GM23338 (cell line): ENCODE measurements around the gene CNTNAP2. TPM values are rescaled to one million over a fixed set of nuclear protein-coding genes. Genes with fewer than 3 reads are reported as not detected.

Source experiments
- ATAC-seq: fragments of 200-7000 bp; cut with Tn5 transposase; 3 replicates; pipeline ENCODE4 v1.9.1; 2020
- DNase-seq: peaks from one replicate; pipeline ENCODE4 v3.0.0-alpha.2; 2015; ENCODE audit warnings: low spot score
- H2AFZ ChIP-seq: fragments of 200-600 bp; sonication (generic); 2 replicates; pipeline ENCODE4 v1.8.0; 2016; ENCODE audit warnings: antibody characterized with exemption, mild to moderate bottlenecking, moderate library complexity
- H3F3A ChIP-seq: fragments of 200-600 bp; sonication (generic); replicated peaks from 2 replicates; pipeline ENCODE4 v1.8.0; 2017; ENCODE audit warnings: antibody characterized with exemption, mixed run types, low read depth
- H3K27ac ChIP-seq: fragments of 200-600 bp; sonication (generic); 2 replicates; pipeline ENCODE4 v1.6.1; 2016; ENCODE audit warnings: low read depth
- H3K27me3 ChIP-seq: fragments of 200-600 bp; sonication (generic); 2 replicates; pipeline ENCODE4 v1.8.0; 2016; ENCODE audit warnings: mild to moderate bottlenecking, mixed run types, moderate library complexity; ENCODE audit not compliant: insufficient read depth
- H3K36me3 ChIP-seq: fragments of 200-600 bp; sonication (generic); 2 replicates; pipeline ENCODE4 v1.8.0; 2016; ENCODE audit warnings: mild to moderate bottlenecking; ENCODE audit not compliant: insufficient read depth
- H3K4me1 ChIP-seq: fragments of 200-600 bp; sonication (generic); 2 replicates; pipeline ENCODE4 v1.8.0; 2016; ENCODE audit warnings: mild to moderate bottlenecking, moderate library complexity; ENCODE audit not compliant: insufficient read depth
- H3K4me2 ChIP-seq: fragments of 200-600 bp; sonication (generic); 2 replicates; pipeline ENCODE4 v1.7.1; 2017; ENCODE audit warnings: mixed run types
- H3K4me3 ChIP-seq: fragments of 200-600 bp; sonication (generic); 2 replicates; pipeline ENCODE4 v1.6.1; 2016; ENCODE audit warnings: mixed run types
- H3K79me2 ChIP-seq: fragments of 200-600 bp; sonication (generic); replicated peaks from 2 replicates; pipeline ENCODE4 v1.8.0; 2017; ENCODE audit warnings: mild to moderate bottlenecking; ENCODE audit not compliant: insufficient read depth
- H3K9me2 ChIP-seq: fragments of 200-600 bp; sonication (generic); 2 replicates; pipeline ENCODE4 v1.8.0; 2017; ENCODE audit not compliant: insufficient read depth
- H4K20me1 ChIP-seq: fragments of 200-600 bp; sonication (generic); replicated peaks from 2 replicates; pipeline ENCODE4 v1.8.0; 2017; ENCODE audit warnings: mild to moderate bottlenecking; ENCODE audit not compliant: insufficient read depth
- H3K27ac Mint-ChIP-seq: 2 replicates; pipeline ENCODE4 v1.8.0; 2020; ENCODE audit warnings: inconsistent platforms, mild to moderate bottlenecking, moderate library complexity, mixed read lengths
- H3K27me3 Mint-ChIP-seq: 3 replicates; pipeline ENCODE4 v1.8.0; 2022; ENCODE audit warnings: low read depth, mild to moderate bottlenecking, moderate library complexity, mixed read lengths, inconsistent platforms; ENCODE audit not compliant: insufficient read depth, poor library complexity
- H3K36me3 Mint-ChIP-seq: 3 replicates; pipeline ENCODE4 v1.8.0; 2021; ENCODE audit warnings: low read depth, mild to moderate bottlenecking, inconsistent platforms, moderate library complexity, mixed read lengths
- H3K4me1 Mint-ChIP-seq: 3 replicates; pipeline ENCODE4 v1.8.0; 2020; ENCODE audit warnings: mild to moderate bottlenecking, inconsistent platforms, mixed read lengths
- H3K4me3 Mint-ChIP-seq: 3 replicates; pipeline ENCODE4 v1.8.0; 2021; ENCODE audit warnings: moderate library complexity, mild to moderate bottlenecking, inconsistent platforms, mixed read lengths
- H3K9me3 Mint-ChIP-seq: 3 replicates; pipeline ENCODE4 v1.8.0; 2020; ENCODE audit warnings: moderate library complexity, mild to moderate bottlenecking, inconsistent platforms, mixed read lengths
- CREB1 ChIP-seq: fragments of 250-450 bp; sonication (Bioruptor Pico); IDR thresholded peaks from 2 replicates; pipeline ENCODE4 v1.5.0; 2020; ENCODE audit warnings: low read depth, mild to moderate bottlenecking, moderate library complexity
- EZH2 ChIP-seq: fragments of 200-600 bp; sonication (generic); IDR thresholded peaks from one replicate; pipeline ENCODE4 v1.8.0; 2017; ENCODE audit warnings: antibody characterized with exemption, mild to moderate bottlenecking, low read depth; ENCODE audit not compliant: unreplicated experiment
- EZH2phosphoT487 ChIP-seq: fragments of 200-600 bp; sonication (generic); IDR thresholded peaks from one replicate; pipeline ENCODE4 v1.8.1; 2018; ENCODE audit warnings: antibody characterized with exemption; ENCODE audit not compliant: unreplicated experiment
- JUNB ChIP-seq: IDR thresholded peaks from one replicate; pipeline ENCODE4 v1.6.1; 2016; ENCODE audit warnings: antibody characterized with exemption; ENCODE audit not compliant: unreplicated experiment
- NANOG ChIP-seq: IDR thresholded peaks from 2 replicates; pipeline ENCODE4 v1.6.1; 2016; ENCODE audit warnings: antibody characterized with exemption, borderline replicate concordance
- POLR2AphosphoS5 ChIP-seq: IDR thresholded peaks from 2 replicates; pipeline ENCODE4 v1.6.1; 2016; ENCODE audit warnings: antibody characterized with exemption, low read depth
- STAT1 ChIP-seq: IDR thresholded peaks from one replicate; pipeline ENCODE4 v1.6.1; 2016; ENCODE audit warnings: antibody characterized with exemption; ENCODE audit not compliant: unreplicated experiment
- ZNF114 ChIP-seq: fragments of 250-450 bp; sonication (Bioruptor Pico); IDR thresholded peaks from 2 replicates; pipeline ENCODE4 v1.5.0; 2020; ENCODE audit warnings: mild to moderate bottlenecking, moderate library complexity
- ZNF331 ChIP-seq: fragments of 250-450 bp; sonication (Bioruptor Pico); IDR thresholded peaks from 2 replicates; pipeline ENCODE4 v1.5.0; 2020; ENCODE audit warnings: low read depth, mild to moderate bottlenecking, moderate library complexity
- polyA plus RNA-seq: library from polyadenylated mRNA; unstranded; fragments of >200 nt; fragmentation: Nextera tagmentation; extraction: Ambion mirVana; gene quantifications from 2 replicates; pipeline ENCODE4 v1.2.1, GENCODE V29; 2016
- total RNA-seq: library from RNA; depleted of rRNA; stranded (reverse); fragments of >200 nt; shearing (Covaris generic); gene quantifications from 2 replicates; pipeline ENCODE4 v1.2.3, GENCODE V29; 2014
- TF ChIP-seq, protein P1 (sequence below): fragments of 250-450 bp; sonication (Bioruptor Pico); IDR thresholded peaks from 2 replicates; pipeline ENCODE4 v1.5.0; 2020; ENCODE audit warnings: mild to moderate bottlenecking, moderate library complexity
- TF ChIP-seq, protein P2 (sequence below), 2 experiments: fragments of 200-600 bp in 1 of 2; sonication (generic) in 1 of 2; conservative IDR thresholded peaks; 2 replicates each; pipeline versions ENCODE4 v1.5.1 to v1.6.1; 2016 to 2017; ENCODE audit warnings: antibody characterized with exemption in 2 of 2, low read depth in 2 of 2, mild to moderate bottlenecking in 2 of 2, moderate library complexity in 1 of 2
- TF ChIP-seq, protein P3 (sequence below): IDR thresholded peaks from one replicate; pipeline ENCODE4 v1.6.1; 2018; ENCODE audit warnings: antibody characterized with exemption; ENCODE audit not compliant: unreplicated experiment
- TF ChIP-seq, protein P4 (sequence below): IDR thresholded peaks from 2 replicates; pipeline ENCODE4 v1.6.1; 2016; ENCODE audit warnings: antibody characterized with exemption

Gene CNTNAP2
- total and polyA plus RNA-seq, 2 experiments from 2014 or later: 38.2 to 61.3 TPM

DNA sequence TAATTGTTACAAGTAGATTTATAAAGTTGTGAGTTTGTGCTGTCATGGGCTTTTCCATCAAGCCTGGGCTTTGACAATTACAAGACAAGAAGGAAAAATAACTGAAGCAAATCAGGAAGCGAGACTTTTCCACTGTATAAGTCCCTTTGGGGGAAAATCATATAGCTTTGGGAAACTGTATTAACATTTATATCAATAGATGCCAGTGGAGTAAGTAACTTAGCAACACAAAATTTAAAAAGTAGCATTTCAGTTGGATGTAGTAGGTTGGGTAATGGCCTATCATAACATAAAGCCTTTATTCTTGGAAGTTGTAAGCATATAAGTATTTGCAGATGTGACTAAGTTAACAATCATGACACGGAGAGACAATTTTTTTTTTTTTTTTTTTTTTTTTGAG, 931.1 kb downstream of the CNTNAP2 start:
- no peaks in the 10 kb centered on the region for H3K36me3 Mint-ChIP-seq
- H3K4me3 ChIP-seq: no peak overlapping the region
- H3F3A ChIP-seq: no peaks in the 10 kb centered on the region
- no peak overlapping the region for H3K4me2 ChIP-seq
- H3K4me1 Mint-ChIP-seq: no peaks in the 10 kb centered on the region
- no peaks in the 10 kb centered on the region for H3K4me1 ChIP-seq
- no peaks in the 10 kb centered on the region for H3K79me2 ChIP-seq
- H2AFZ ChIP-seq: no peak overlapping the region
- TF ChIP-seq STAT1 (no peak), POLR2AphosphoS5 (no peak), CREB1 (CRISPR knock-in tag) (no peak), EZH2 (no peak), NANOG (no peak), ZNF114 (no peak), EZH2phosphoT487 (no peak), JUNB (no peak), ZNF331 (CRISPR knock-in tag) (no peak)
- TF ChIP-seq, protein P1, sequence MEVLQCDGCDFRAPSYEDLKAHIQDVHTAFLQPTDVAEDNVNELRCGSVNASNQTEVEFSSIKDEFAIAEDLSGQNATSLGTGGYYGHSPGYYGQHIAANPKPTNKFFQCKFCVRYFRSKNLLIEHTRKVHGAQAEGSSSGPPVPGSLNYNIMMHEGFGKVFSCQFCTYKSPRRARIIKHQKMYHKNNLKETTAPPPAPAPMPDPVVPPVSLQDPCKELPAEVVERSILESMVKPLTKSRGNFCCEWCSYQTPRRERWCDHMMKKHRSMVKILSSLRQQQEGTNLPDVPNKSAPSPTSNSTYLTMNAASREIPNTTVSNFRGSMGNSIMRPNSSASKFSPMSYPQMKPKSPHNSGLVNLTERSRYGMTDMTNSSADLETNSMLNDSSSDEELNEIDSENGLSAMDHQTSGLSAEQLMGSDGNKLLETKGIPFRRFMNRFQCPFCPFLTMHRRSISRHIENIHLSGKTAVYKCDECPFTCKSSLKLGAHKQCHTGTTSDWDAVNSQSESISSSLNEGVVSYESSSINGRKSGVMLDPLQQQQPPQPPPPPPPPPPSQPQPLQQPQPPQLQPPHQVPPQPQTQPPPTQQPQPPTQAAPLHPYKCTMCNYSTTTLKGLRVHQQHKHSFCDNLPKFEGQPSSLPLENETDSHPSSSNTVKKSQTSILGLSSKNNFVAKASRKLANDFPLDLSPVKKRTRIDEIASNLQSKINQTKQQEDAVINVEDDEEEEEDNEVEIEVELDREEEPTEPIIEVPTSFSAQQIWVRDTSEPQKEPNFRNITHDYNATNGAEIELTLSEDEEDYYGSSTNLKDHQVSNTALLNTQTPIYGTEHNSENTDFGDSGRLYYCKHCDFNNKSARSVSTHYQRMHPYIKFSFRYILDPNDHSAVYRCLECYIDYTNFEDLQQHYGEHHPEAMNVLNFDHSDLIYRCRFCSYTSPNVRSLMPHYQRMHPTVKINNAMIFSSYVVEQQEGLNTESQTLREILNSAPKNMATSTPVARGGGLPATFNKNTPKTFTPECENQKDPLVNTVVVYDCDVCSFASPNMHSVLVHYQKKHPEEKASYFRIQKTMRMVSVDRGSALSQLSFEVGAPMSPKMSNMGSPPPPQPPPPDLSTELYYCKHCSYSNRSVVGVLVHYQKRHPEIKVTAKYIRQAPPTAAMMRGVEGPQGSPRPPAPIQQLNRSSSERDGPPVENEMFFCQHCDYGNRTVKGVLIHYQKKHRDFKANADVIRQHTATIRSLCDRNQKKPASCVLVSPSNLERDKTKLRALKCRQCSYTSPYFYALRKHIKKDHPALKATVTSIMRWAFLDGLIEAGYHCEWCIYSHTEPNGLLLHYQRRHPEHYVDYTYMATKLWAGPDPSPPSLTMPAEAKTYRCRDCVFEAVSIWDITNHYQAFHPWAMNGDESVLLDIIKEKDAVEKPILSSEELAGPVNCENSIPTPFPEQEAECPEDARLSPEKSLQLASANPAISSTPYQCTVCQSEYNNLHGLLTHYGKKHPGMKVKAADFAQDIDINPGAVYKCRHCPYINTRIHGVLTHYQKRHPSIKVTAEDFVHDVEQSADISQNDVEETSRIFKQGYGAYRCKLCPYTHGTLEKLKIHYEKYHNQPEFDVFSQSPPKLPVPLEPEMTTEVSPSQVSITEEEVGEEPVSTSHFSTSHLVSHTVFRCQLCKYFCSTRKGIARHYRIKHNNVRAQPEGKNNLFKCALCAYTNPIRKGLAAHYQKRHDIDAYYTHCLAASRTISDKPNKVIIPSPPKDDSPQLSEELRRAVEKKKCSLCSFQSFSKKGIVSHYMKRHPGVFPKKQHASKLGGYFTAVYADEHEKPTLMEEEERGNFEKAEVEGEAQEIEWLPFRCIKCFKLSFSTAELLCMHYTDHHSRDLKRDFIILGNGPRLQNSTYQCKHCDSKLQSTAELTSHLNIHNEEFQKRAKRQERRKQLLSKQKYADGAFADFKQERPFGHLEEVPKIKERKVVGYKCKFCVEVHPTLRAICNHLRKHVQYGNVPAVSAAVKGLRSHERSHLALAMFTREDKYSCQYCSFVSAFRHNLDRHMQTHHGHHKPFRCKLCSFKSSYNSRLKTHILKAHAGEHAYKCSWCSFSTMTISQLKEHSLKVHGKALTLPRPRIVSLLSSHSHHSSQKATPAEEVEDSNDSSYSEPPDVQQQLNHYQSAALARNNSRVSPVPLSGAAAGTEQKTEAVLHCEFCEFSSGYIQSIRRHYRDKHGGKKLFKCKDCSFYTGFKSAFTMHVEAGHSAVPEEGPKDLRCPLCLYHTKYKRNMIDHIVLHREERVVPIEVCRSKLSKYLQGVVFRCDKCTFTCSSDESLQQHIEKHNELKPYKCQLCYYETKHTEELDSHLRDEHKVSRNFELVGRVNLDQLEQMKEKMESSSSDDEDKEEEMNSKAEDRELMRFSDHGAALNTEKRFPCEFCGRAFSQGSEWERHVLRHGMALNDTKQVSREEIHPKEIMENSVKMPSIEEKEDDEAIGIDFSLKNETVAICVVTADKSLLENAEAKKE (CRISPR knock-in tag): no peak
- TF ChIP-seq, protein P2, sequence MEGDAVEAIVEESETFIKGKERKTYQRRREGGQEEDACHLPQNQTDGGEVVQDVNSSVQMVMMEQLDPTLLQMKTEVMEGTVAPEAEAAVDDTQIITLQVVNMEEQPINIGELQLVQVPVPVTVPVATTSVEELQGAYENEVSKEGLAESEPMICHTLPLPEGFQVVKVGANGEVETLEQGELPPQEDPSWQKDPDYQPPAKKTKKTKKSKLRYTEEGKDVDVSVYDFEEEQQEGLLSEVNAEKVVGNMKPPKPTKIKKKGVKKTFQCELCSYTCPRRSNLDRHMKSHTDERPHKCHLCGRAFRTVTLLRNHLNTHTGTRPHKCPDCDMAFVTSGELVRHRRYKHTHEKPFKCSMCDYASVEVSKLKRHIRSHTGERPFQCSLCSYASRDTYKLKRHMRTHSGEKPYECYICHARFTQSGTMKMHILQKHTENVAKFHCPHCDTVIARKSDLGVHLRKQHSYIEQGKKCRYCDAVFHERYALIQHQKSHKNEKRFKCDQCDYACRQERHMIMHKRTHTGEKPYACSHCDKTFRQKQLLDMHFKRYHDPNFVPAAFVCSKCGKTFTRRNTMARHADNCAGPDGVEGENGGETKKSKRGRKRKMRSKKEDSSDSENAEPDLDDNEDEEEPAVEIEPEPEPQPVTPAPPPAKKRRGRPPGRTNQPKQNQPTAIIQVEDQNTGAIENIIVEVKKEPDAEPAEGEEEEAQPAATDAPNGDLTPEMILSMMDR (conservative IDR thresholded peaks at IDR 0.05; ENCODE audit: low read depth in 2 of 2): no peak
- TF ChIP-seq, protein P3, sequence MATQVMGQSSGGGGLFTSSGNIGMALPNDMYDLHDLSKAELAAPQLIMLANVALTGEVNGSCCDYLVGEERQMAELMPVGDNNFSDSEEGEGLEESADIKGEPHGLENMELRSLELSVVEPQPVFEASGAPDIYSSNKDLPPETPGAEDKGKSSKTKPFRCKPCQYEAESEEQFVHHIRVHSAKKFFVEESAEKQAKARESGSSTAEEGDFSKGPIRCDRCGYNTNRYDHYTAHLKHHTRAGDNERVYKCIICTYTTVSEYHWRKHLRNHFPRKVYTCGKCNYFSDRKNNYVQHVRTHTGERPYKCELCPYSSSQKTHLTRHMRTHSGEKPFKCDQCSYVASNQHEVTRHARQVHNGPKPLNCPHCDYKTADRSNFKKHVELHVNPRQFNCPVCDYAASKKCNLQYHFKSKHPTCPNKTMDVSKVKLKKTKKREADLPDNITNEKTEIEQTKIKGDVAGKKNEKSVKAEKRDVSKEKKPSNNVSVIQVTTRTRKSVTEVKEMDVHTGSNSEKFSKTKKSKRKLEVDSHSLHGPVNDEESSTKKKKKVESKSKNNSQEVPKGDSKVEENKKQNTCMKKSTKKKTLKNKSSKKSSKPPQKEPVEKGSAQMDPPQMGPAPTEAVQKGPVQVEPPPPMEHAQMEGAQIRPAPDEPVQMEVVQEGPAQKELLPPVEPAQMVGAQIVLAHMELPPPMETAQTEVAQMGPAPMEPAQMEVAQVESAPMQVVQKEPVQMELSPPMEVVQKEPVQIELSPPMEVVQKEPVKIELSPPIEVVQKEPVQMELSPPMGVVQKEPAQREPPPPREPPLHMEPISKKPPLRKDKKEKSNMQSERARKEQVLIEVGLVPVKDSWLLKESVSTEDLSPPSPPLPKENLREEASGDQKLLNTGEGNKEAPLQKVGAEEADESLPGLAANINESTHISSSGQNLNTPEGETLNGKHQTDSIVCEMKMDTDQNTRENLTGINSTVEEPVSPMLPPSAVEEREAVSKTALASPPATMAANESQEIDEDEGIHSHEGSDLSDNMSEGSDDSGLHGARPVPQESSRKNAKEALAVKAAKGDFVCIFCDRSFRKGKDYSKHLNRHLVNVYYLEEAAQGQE: no peak
- TF ChIP-seq, protein P4, sequence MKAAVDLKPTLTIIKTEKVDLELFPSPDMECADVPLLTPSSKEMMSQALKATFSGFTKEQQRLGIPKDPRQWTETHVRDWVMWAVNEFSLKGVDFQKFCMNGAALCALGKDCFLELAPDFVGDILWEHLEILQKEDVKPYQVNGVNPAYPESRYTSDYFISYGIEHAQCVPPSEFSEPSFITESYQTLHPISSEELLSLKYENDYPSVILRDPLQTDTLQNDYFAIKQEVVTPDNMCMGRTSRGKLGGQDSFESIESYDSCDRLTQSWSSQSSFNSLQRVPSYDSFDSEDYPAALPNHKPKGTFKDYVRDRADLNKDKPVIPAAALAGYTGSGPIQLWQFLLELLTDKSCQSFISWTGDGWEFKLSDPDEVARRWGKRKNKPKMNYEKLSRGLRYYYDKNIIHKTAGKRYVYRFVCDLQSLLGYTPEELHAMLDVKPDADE: no peak
- H3K9me2 ChIP-seq: no peaks in the 10 kb centered on the region
- H3K4me3 Mint-ChIP-seq: no peak overlapping the region
- no peaks in the 10 kb centered on the region for H4K20me1 ChIP-seq
- H3K27ac Mint-ChIP-seq: no peak overlapping the region
- DNase-seq (no peak), ATAC-seq (no peak)
- H3K36me3 ChIP-seq: no peaks in the 10 kb centered on the region
- H3K9me3 Mint-ChIP-seq: peaks cover 13% of the 10 kb centered on the region
- no peak overlapping the region for H3K27ac ChIP-seq
- no peaks in the 10 kb centered on the region for H3K27me3 Mint-ChIP-seq
- no peaks in the 10 kb centered on the region for H3K27me3 ChIP-seq
